ENCODE data around the gene TTLL10.

Gene TTLL10

GRCh38 chr1:1217621-1218523 lies 44.2 kb downstream of the TTLL10 start:
- in situ Hi-C loops (cut with MboI; ENCODE audit: low sequenced_read_pairs): no loop called here

- in situ Hi-C loops (cut with MboI; ENCODE audit: low sequenced_read_pairs): no loop called here
Observed at GRCh38 chr1:1218524-1219200, 45.0 kb downstream of the TTLL10 start.

GRCh38 chr1:1219341-1219740 lies 45.7 kb downstream of the TTLL10 start:
- in situ Hi-C loops (cut with MboI; ENCODE audit: low sequenced_read_pairs): no loop called here

GRCh38 chr1:1220197-1220596 lies 46.5 kb downstream of the TTLL10 start:
- in situ Hi-C loops (cut with MboI; ENCODE audit: low sequenced_read_pairs): no loop called here

GRCh38 chr1:1221887-1222574 lies 48.4 kb downstream of the TTLL10 start:
- in situ Hi-C loops (cut with MboI; ENCODE audit: low sequenced_read_pairs): no loop called here

GRCh38 chr1:1222575-1223225 lies 49.0 kb downstream of the TTLL10 start:
- in situ Hi-C loops (cut with MboI; ENCODE audit: low sequenced_read_pairs): no loop called here

- in situ Hi-C loops (cut with MboI; ENCODE audit: low sequenced_read_pairs): no loop called here
Observed at GRCh38 chr1:1223321-1223720, 49.6 kb downstream of the TTLL10 start.

- in situ Hi-C loops (cut with MboI; ENCODE audit: low sequenced_read_pairs): no loop called here
Observed at GRCh38 chr1:1223891-1224290, 50.2 kb downstream of the TTLL10 start.

- in situ Hi-C loops (cut with MboI; ENCODE audit: low sequenced_read_pairs): no loop called here
Observed at GRCh38 chr1:1225238-1225845, 51.7 kb downstream of the TTLL10 start.

- in situ Hi-C loops (cut with MboI; ENCODE audit: low sequenced_read_pairs): no loop called here
Observed at GRCh38 chr1:1225913-1226312, 52.2 kb downstream of the TTLL10 start.

GRCh38 chr1:1226566-1227362 lies 53.1 kb downstream of the TTLL10 start:
- in situ Hi-C loops (cut with MboI; ENCODE audit: low sequenced_read_pairs): no loop called here

- in situ Hi-C loops (cut with MboI; ENCODE audit: low sequenced_read_pairs): no loop called here
Observed at GRCh38 chr1:1227386-1227785, 53.7 kb downstream of the TTLL10 start.

GRCh38 chr1:1228187-1228586 lies 54.5 kb downstream of the TTLL10 start:
- in situ Hi-C loops (cut with MboI; ENCODE audit: low sequenced_read_pairs): no loop called here

GRCh38 chr1:1228596-1229321 lies 55.1 kb downstream of the TTLL10 start:
- in situ Hi-C loops (cut with MboI; ENCODE audit: low sequenced_read_pairs): no loop called here

GRCh38 chr1:1229770-1230169 lies 56.1 kb downstream of the TTLL10 start:
- in situ Hi-C loops (cut with MboI; ENCODE audit: low sequenced_read_pairs): no loop called here

GRCh38 chr1:1230656-1231399 lies 57.1 kb downstream of the TTLL10 start:
- in situ Hi-C loops (cut with MboI; ENCODE audit: low sequenced_read_pairs): no loop called here

- in situ Hi-C loops (cut with MboI; ENCODE audit: low sequenced_read_pairs): no loop called here
Observed at GRCh38 chr1:1231400-1232207, 57.9 kb downstream of the TTLL10 start, which contains the start of gene SDF4. Gene SDF4, minus strand, starts transcription at chr1:1232001. Its CDS starts 3,229 bp downstream, at chr1:1228772.

All from HL-60/S4 (cell line).